ENCODE measurements around the gene CAMK1D. TPM values are rescaled to one million over a fixed set of nuclear protein-coding genes. Genes with fewer than 3 reads are reported as not detected.

CAMK1D gene
- total RNA-seq, 1 donor = 11.2 TPM

DNA sequence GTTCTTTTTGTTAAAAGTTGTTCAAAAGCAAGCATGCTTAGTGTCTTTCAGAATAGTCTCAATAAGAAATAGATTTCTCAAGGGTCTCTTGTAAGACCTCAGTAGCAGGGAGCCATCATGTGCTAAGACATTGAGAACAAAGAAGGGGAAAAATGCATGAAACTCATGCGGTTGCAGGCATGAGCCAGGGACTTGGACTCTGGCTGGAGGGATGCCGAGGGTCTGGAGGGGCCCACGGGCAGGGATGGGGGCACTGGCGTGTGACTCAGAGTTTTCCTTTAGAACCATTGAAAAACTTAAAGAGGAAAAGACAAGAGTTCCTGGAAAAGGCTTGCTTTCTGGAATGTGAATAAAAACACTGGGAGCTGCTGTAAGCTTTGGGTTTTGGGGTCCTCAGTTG lies 398.8 kb downstream of the CAMK1D start:
- Histone ChIP-seq H3K9me3 (ENCODE audit: low read depth, low read length) (no peaks in the 10 kb centered on the region), H3K79me2 (ENCODE audit: insufficient read depth, low read length) (no peaks in the 10 kb centered on the region), H3K36me3 (ENCODE audit: insufficient read depth, low read length) (no peaks in the 10 kb centered on the region), H4K20me1 (ENCODE audit: insufficient read depth, low read length) (no peaks in the 10 kb centered on the region), H3K4me2 (ENCODE audit: insufficient read depth, low read length) (no peak overlapping the region), H2AFZ (ENCODE audit: low read length) (no peak overlapping the region), H3K27me3 (ENCODE audit: insufficient read depth, low read length) (no peaks in the 10 kb centered on the region), H3K27ac (ENCODE audit: low read depth, low read length) (no peak overlapping the region), H3K4me1 (ENCODE audit: insufficient read depth, low read length) (peaks cover 2% of the 10 kb centered on the region), H3K4me3 (ENCODE audit: insufficient read depth, low read length) (no peak overlapping the region)
- TF ChIP-seq, protein P1, sequence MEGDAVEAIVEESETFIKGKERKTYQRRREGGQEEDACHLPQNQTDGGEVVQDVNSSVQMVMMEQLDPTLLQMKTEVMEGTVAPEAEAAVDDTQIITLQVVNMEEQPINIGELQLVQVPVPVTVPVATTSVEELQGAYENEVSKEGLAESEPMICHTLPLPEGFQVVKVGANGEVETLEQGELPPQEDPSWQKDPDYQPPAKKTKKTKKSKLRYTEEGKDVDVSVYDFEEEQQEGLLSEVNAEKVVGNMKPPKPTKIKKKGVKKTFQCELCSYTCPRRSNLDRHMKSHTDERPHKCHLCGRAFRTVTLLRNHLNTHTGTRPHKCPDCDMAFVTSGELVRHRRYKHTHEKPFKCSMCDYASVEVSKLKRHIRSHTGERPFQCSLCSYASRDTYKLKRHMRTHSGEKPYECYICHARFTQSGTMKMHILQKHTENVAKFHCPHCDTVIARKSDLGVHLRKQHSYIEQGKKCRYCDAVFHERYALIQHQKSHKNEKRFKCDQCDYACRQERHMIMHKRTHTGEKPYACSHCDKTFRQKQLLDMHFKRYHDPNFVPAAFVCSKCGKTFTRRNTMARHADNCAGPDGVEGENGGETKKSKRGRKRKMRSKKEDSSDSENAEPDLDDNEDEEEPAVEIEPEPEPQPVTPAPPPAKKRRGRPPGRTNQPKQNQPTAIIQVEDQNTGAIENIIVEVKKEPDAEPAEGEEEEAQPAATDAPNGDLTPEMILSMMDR (IDR thresholded peaks at IDR 0.05; ENCODE audit: extremely low read depth, low read depth, low read length) = no peak
- DNase-seq (ENCODE audit: insufficient read length, low spot score, missing footprints) = no peak

DNA sequence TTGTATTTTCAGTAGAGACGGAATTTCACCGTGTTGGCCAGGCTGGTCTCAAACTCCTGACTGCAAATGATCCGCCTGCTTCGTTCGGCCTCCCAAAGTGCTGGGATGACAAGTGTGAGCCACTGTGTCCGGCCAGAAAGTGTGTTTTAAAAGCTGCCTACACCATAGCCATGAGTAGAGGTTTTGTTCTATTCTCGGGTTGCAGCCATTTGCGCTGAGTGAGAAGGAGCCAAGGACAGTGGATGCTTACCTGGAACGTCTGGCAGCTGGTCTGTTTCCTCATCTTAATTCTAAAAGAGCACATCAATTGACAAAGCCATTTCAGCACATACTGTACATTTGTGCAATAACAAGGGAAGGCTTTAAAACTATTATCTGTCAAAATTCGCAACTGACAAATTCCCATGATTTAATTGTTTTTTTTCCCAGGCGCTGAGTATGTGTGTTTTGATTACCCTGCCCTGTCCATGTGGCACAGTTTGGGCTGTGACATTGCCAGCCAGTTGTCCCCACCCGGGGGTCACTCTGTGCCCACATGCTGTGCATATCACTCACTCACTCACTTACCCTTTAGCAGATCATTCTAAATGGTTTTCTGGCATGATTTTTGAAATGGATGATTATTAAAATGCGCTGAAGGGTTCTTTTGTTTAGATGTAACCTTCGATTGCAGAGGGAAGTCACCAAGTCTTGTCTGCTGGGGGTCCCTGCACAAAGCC lies 400.6 kb downstream of the CAMK1D start:
- Histone ChIP-seq H3K4me2 (ENCODE audit: insufficient read depth, low read length) (no peak overlapping the region), H3K36me3 (ENCODE audit: insufficient read depth, low read length) (no peaks in the 10 kb centered on the region), H2AFZ (ENCODE audit: low read length) (no peak overlapping the region), H4K20me1 (ENCODE audit: insufficient read depth, low read length) (no peaks in the 10 kb centered on the region), H3K9me3 (ENCODE audit: low read depth, low read length) (no peaks in the 10 kb centered on the region), H3K27me3 (ENCODE audit: insufficient read depth, low read length) (no peaks in the 10 kb centered on the region), H3K79me2 (ENCODE audit: insufficient read depth, low read length) (no peaks in the 10 kb centered on the region), H3K4me1 (ENCODE audit: insufficient read depth, low read length) (peaks cover 2% of the 10 kb centered on the region), H3K27ac (ENCODE audit: low read depth, low read length) (peak overlapping the region; percentile 24), H3K4me3 (ENCODE audit: insufficient read depth, low read length) (no peak overlapping the region)
- TF ChIP-seq, protein P1 (IDR thresholded peaks at IDR 0.05; ENCODE audit: extremely low read depth, low read depth, low read length) = no peak
- DNase-seq (ENCODE audit: insufficient read length, low spot score, missing footprints) = no peak

GRCh38 chr10:12750526-12751201 lies 401.3 kb downstream of the CAMK1D start:
- DNase-seq (ENCODE audit: insufficient read length, low spot score, missing footprints) = no peak
- H3K27ac ChIP-seq (ENCODE audit: low read depth, low read length) = peak overlapping the region; percentile 24
- H3K36me3 ChIP-seq (ENCODE audit: insufficient read depth, low read length) = no peaks in the 10 kb centered on the region
- H3K79me2 ChIP-seq (ENCODE audit: insufficient read depth, low read length) = no peaks in the 10 kb centered on the region
- no peak overlapping the region for H3K4me2 ChIP-seq (ENCODE audit: insufficient read depth, low read length)
- H3K4me3 ChIP-seq (ENCODE audit: insufficient read depth, low read length) = no peak overlapping the region
- no peaks in the 10 kb centered on the region for H3K27me3 ChIP-seq (ENCODE audit: insufficient read depth, low read length)
- peaks cover 2% of the 10 kb centered on the region for H3K4me1 ChIP-seq (ENCODE audit: insufficient read depth, low read length)
- no peaks in the 10 kb centered on the region for H3K9me3 ChIP-seq (ENCODE audit: low read depth, low read length)
- H2AFZ ChIP-seq (ENCODE audit: low read length) = no peak overlapping the region
- TF ChIP-seq, protein P1 (IDR thresholded peaks at IDR 0.05; ENCODE audit: extremely low read depth, low read depth, low read length) = no peak
- no peaks in the 10 kb centered on the region for H4K20me1 ChIP-seq (ENCODE audit: insufficient read depth, low read length)

GRCh38 chr10:12755075-12755474 lies 405.7 kb downstream of the CAMK1D start:
- H3K4me2 ChIP-seq (ENCODE audit: insufficient read depth, low read length) = no peak overlapping the region
- no peak for DNase-seq (ENCODE audit: insufficient read length, low spot score, missing footprints)
- TF ChIP-seq, protein P1 (IDR thresholded peaks at IDR 0.05; ENCODE audit: extremely low read depth, low read depth, low read length) = no peak

More at GRCh38 chr10:12755075-12755474, 405.7 kb downstream of the CAMK1D start:
- Histone ChIP-seq H3K79me2 (ENCODE audit: insufficient read depth, low read length) (no peaks in the 10 kb centered on the region), H2AFZ (ENCODE audit: low read length) (no peak overlapping the region), H3K4me1 (ENCODE audit: insufficient read depth, low read length) (peaks cover 2% of the 10 kb centered on the region), H4K20me1 (ENCODE audit: insufficient read depth, low read length) (no peaks in the 10 kb centered on the region), H3K4me3 (ENCODE audit: insufficient read depth, low read length) (no peak overlapping the region), H3K27me3 (ENCODE audit: insufficient read depth, low read length) (peaks cover 4% of the 10 kb centered on the region), H3K9me3 (ENCODE audit: low read depth, low read length) (no peaks in the 10 kb centered on the region), H3K27ac (ENCODE audit: low read depth, low read length) (no peak overlapping the region), H3K36me3 (ENCODE audit: insufficient read depth, low read length) (no peaks in the 10 kb centered on the region)

Measured in osteoblast (primary cell).